Measurements from ENCODE around the gene KAT6B.

The KAT6B gene

DNA sequence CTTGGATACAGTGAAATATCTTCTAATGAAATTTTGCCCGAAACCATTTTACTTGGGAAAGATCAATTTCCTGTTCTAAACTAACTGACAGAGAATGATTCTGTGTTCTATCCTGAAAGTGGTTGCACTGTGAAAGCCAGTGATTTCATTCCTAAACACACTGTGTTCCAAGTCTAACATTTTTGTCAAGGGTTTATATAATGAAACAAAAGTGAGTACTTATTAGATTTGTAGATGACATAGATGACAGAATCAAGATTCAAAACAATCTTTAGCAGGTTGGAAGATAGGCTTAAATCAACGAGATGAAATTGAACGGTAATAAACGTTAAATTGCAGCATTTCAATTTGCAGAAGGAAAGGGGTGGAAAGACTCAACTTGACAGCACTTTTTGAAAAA, 13.3 kb downstream of the KAT6B start:
- DNase-seq (ENCODE audit: low read depth), result no peak
- H3K4me3 ChIP-seq (ENCODE audit: control insufficient read depth, low read depth, low read length), result no peak overlapping the region
- TF ChIP-seq CTCF (IDR thresholded peaks at IDR 0.05; ENCODE audit: control insufficient read depth, insufficient read depth, low read depth, low read length, missing control alignments), result no peak

GRCh38 chr10:74841265-74841973, 15.0 kb downstream of the KAT6B start:
- no peak overlapping the region for H3K4me3 ChIP-seq (ENCODE audit: control insufficient read depth, low read depth, low read length)
- no peak for DNase-seq (ENCODE audit: low read depth)
- TF ChIP-seq CTCF (IDR thresholded peaks at IDR 0.05; ENCODE audit: control insufficient read depth, insufficient read depth, low read depth, low read length, missing control alignments), result no peak

- H3K4me3 ChIP-seq (ENCODE audit: control insufficient read depth, low read depth, low read length), result no peak overlapping the region
- DNase-seq (ENCODE audit: low read depth), result no peak
- no peak for TF ChIP-seq CTCF (IDR thresholded peaks at IDR 0.05; ENCODE audit: control insufficient read depth, insufficient read depth, low read depth, low read length, missing control alignments)
These were observed 16.0 kb downstream of the KAT6B start for GRCh38 chr10:74842301-74842954.

- H3K4me3 ChIP-seq (ENCODE audit: control insufficient read depth, low read depth, low read length), result no peak overlapping the region
- TF ChIP-seq CTCF (IDR thresholded peaks at IDR 0.05; ENCODE audit: control insufficient read depth, insufficient read depth, low read depth, low read length, missing control alignments), result no peak
- no peak for DNase-seq (ENCODE audit: low read depth)
These were observed 20.6 kb downstream of the KAT6B start for GRCh38 chr10:74846958-74847357.

- H3K4me3 ChIP-seq (ENCODE audit: control insufficient read depth, low read depth, low read length), result no peak overlapping the region
- no peak for TF ChIP-seq CTCF (IDR thresholded peaks at IDR 0.05; ENCODE audit: control insufficient read depth, insufficient read depth, low read depth, low read length, missing control alignments)
- no peak for DNase-seq (ENCODE audit: low read depth)
These were observed 25.4 kb downstream of the KAT6B start for GRCh38 chr10:74851831-74852230.

- no peak overlapping the region for H3K4me3 ChIP-seq (ENCODE audit: control insufficient read depth, low read depth, low read length)
- DNase-seq (ENCODE audit: low read depth), result no peak
- TF ChIP-seq CTCF (IDR thresholded peaks at IDR 0.05; ENCODE audit: control insufficient read depth, insufficient read depth, low read depth, low read length, missing control alignments), result no peak
These were observed 26.0 kb downstream of the KAT6B start for GRCh38 chr10:74852381-74852780.
